Adipocyte (in vitro differentiated cells): ENCODE data around the gene RGS6.
A peak's percentile ranks its signal among the peaks of the same experiment; 100 is the strongest.

ENCODE experiments used
- DNase-seq: peaks from one replicate; pipeline ENCODE4 v3.0.0-alpha.2; 2015; ENCODE audit warnings: low read depth
- H3K27me3 ChIP-seq: replicated peaks from 2 replicates; pipeline ENCODE4 v1.7.0; 2013; ENCODE audit warnings: mild to moderate bottlenecking, low read length, moderate library complexity; ENCODE audit not compliant: control insufficient read depth, insufficient read depth
- H3K36me3 ChIP-seq: 2 replicates; pipeline ENCODE4 v1.7.0; 2013; ENCODE audit warnings: low read length, mild to moderate bottlenecking, moderate library complexity; ENCODE audit not compliant: control insufficient read depth, insufficient read depth, severe bottlenecking
- H3K4me1 ChIP-seq: 2 replicates; pipeline ENCODE4 v1.7.0; 2013; ENCODE audit warnings: mild to moderate bottlenecking, low read length, moderate library complexity; ENCODE audit not compliant: control insufficient read depth, insufficient read depth
- H3K4me3 ChIP-seq: 2 replicates; pipeline ENCODE4 v1.7.0; 2013; ENCODE audit warnings: mild to moderate bottlenecking, low read length, moderate library complexity
- H3K9ac ChIP-seq: 2 replicates; pipeline ENCODE4 v1.7.0; 2013; ENCODE audit warnings: mild to moderate bottlenecking, low read length, moderate library complexity
- H3K9me3 ChIP-seq: 2 replicates; pipeline ENCODE4 v1.7.0; 2013; ENCODE audit warnings: mild to moderate bottlenecking, low read length, moderate library complexity; ENCODE audit not compliant: control insufficient read depth

Gene RGS6

GRCh38 chr14:72485695-72486094 lies 553.5 kb downstream of the RGS6 start:
- no peak for DNase-seq
- H3K27me3 ChIP-seq = peaks cover 22% of the 10 kb centered on the region
- H3K9me3 ChIP-seq = peaks cover 23% of the 10 kb centered on the region
- H3K9ac ChIP-seq = no peak overlapping the region
- no peaks in the 10 kb centered on the region for H3K4me1 ChIP-seq
- H3K36me3 ChIP-seq = no peaks in the 10 kb centered on the region
- H3K4me3 ChIP-seq = no peak overlapping the region

GRCh38 chr14:72488514-72488913 lies 556.3 kb downstream of the RGS6 start:
- Histone ChIP-seq H3K27me3 (peaks cover 9% of the 10 kb centered on the region), H3K9ac (no peak overlapping the region), H3K4me3 (no peak overlapping the region), H3K9me3 (peaks cover 19% of the 10 kb centered on the region), H3K36me3 (no peaks in the 10 kb centered on the region), H3K4me1 (no peaks in the 10 kb centered on the region)
- no peak for DNase-seq

DNA sequence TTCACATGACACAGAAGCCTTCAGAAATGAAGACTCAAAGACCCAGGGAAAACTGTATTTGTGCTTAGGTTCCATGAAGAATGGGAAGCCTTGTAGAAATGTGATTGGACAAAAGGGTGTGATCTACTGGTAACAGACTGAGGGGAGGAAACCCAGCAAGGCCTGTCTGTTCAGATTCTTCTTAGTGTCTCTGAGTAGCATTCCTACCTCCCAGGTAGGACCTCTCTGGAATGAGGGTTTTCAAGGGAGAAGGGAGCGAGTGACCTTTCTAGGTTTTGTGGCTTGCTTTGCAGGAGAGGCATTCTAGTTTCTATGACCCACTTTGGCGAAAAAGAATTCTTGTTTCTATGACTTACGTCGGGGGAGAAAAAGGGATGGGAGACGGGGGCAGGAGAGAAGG lies 560.0 kb downstream of the RGS6 start:
- Histone ChIP-seq H3K9ac (no peak overlapping the region), H3K4me1 (no peaks in the 10 kb centered on the region), H3K36me3 (no peaks in the 10 kb centered on the region), H3K4me3 (no peak overlapping the region), H3K9me3 (peaks cover 32% of the 10 kb centered on the region), H3K27me3 (peaks cover 12% of the 10 kb centered on the region)
- no peak for DNase-seq

GRCh38 chr14:72495668-72496067 lies 563.4 kb downstream of the RGS6 start:
- H3K27me3 ChIP-seq = peaks cover 3% of the 10 kb centered on the region
- peak; percentile 55 for DNase-seq

DNA sequence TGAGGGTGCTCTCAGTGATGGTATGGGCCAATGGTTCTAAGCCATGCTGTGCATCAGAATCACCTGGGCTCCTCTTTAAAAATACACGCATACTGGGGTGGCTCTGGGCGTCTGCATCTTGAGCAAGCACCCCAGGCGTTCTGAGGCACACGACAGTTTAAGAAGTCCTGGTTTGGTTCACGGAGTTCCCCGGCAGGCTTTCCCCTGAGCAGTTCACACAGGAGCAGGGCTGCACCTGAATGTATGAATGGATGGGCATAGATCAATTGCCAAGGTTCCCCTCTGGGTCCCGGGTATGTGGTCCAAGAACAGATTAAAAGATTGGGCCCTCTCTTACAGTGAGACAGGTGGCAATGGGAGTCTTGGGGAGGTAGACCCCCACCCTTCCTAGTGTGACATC lies 566.4 kb downstream of the RGS6 start:
- H3K27me3 ChIP-seq = peaks cover 3% of the 10 kb centered on the region
- no peaks in the 10 kb centered on the region for H3K4me1 ChIP-seq
- peaks cover 12% of the 10 kb centered on the region for H3K9me3 ChIP-seq
- DNase-seq = no peak
- no peak overlapping the region for H3K4me3 ChIP-seq
- no peak overlapping the region for H3K9ac ChIP-seq
- no peaks in the 10 kb centered on the region for H3K36me3 ChIP-seq

More at GRCh38 chr14:72495668-72496067, 563.4 kb downstream of the RGS6 start:
- no peak overlapping the region for H3K4me3 ChIP-seq
- H3K9ac ChIP-seq = no peak overlapping the region
- no peaks in the 10 kb centered on the region for H3K36me3 ChIP-seq
- no peaks in the 10 kb centered on the region for H3K4me1 ChIP-seq
- peaks cover 16% of the 10 kb centered on the region for H3K9me3 ChIP-seq

DNA sequence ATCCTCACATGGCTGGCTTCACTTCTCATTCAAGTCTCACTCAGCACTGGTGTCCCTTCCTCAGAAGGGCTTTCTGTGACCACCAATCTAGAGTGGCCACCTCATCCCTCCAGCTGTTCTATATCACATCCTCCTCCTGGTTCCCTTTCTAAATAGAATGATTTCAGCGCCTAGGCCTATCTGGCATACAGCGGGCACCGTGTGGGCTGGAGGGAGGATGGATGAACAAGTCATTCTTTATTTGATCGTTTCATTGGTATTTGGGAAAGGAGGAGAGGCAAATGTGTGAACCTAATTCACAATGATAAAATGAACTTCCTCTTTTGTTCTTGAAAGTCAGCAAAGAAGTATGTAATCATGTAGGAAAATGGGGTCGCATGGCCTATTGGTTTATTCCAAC lies 567.5 kb downstream of the RGS6 start:
- DNase-seq = no peak
- no peaks in the 10 kb centered on the region for H3K4me1 ChIP-seq
- no peak overlapping the region for H3K9ac ChIP-seq
- H3K27me3 ChIP-seq = peaks cover 3% of the 10 kb centered on the region
- no peaks in the 10 kb centered on the region for H3K36me3 ChIP-seq
- H3K4me3 ChIP-seq = no peak overlapping the region
- H3K9me3 ChIP-seq = peaks cover 13% of the 10 kb centered on the region

GRCh38 chr14:72500234-72500838 lies 568.1 kb downstream of the RGS6 start:
- Histone ChIP-seq H3K9me3 (peaks cover 9% of the 10 kb centered on the region), H3K27me3 (peaks cover 3% of the 10 kb centered on the region), H3K9ac (no peak overlapping the region), H3K36me3 (no peaks in the 10 kb centered on the region), H3K4me3 (no peak overlapping the region), H3K4me1 (no peaks in the 10 kb centered on the region)
- no peak for DNase-seq

DNA sequence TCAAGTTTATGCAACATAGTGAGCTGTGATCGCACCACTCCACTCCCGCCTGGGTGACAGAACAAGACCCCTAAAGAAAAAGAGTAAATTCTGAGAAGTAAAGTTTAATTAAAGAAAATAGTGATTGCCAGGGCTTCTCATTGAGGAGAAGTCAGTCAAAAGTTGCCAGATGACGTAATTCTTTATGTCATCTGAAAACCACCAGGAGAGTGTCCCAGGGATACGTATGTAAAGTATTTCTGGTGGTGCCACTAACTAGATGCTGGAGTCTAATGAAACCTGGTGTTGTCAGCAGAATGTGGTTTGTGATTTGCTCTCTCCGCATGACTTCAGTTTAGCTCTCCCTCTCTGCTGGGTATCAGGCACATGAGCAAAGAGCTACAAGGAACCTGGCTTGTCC lies 569.2 kb downstream of the RGS6 start:
- no peaks in the 10 kb centered on the region for H3K36me3 ChIP-seq
- no peak overlapping the region for H3K9ac ChIP-seq
- H3K4me1 ChIP-seq = no peaks in the 10 kb centered on the region
- peaks cover 9% of the 10 kb centered on the region for H3K9me3 ChIP-seq
- H3K27me3 ChIP-seq = peaks cover 5% of the 10 kb centered on the region
- H3K4me3 ChIP-seq = no peak overlapping the region
- DNase-seq = no peak

- no peak overlapping the region for H3K4me3 ChIP-seq
- DNase-seq = no peak
- no peaks in the 10 kb centered on the region for H3K36me3 ChIP-seq
- no peak overlapping the region for H3K9ac ChIP-seq
- peaks cover 5% of the 10 kb centered on the region for H3K27me3 ChIP-seq
- H3K4me1 ChIP-seq = no peaks in the 10 kb centered on the region
- H3K9me3 ChIP-seq = peaks cover 9% of the 10 kb centered on the region
Measured at GRCh38 chr14:72503271-72503670, 571.0 kb downstream of the RGS6 start.

DNA sequence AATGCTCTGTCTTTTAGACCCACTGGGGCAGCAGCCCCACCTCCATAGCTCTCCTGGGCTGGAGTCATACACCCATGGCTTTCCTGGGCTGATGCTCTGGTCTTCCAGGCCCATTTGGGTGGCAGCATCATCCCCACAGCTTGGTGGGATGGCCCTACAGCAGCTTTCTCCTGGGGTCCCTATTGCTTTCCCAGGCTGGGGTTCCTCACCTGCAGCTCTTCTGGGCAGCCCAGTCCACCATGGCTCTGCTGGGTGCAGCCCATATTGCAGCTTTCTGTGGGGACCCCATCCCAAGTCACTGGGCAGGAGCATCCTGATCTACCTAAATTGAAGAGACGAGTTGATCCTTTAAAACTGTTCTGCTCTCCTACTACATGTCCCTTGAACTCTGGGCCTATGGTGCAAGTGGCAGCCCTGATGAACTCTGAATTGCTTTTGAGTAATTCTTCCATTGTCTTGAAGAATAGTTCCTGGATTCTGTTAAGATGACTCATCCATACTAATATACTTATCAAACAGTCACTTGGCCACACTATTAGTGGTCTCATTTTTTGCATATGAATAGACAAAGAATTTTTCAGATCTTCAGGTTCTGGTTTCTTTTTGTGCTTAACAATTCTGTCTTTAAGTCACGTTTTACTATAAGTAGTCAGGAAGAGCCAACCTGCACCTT lies 571.6 kb downstream of the RGS6 start:
- Histone ChIP-seq H3K4me3 (no peak overlapping the region), H3K4me1 (no peaks in the 10 kb centered on the region)
- DNase-seq = no peak

DNA sequence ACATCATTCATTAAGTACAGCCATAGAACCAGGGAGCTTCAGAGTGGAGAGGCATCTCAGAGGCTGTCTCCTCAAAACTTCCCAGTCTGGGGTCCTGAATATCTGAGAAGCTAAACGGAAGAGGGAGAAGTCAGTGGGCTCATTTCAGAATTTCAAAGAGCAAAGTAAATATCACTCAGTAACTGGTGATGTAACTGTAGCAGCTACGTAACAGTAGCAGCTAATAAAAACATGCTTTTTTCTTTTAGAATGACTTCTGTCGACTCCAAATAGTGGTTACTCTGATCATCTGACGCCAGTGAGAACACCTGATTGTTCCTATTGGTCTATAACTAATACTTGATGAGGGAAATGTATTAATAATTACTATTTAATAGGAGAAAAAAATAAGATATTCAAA lies 578.3 kb downstream of the RGS6 start:
- DNase-seq = no peak
- Histone ChIP-seq H3K9me3 (no peaks in the 10 kb centered on the region), H3K9ac (no peak overlapping the region), H3K27me3 (peaks cover 28% of the 10 kb centered on the region), H3K4me1 (peaks cover 6% of the 10 kb centered on the region), H3K4me3 (no peak overlapping the region), H3K36me3 (no peaks in the 10 kb centered on the region)

More for the DNA sequence above, 571.6 kb downstream of the RGS6 start:
- no peak overlapping the region for H3K9ac ChIP-seq
- peaks cover 5% of the 10 kb centered on the region for H3K27me3 ChIP-seq
- H3K36me3 ChIP-seq = no peaks in the 10 kb centered on the region
- peaks cover 9% of the 10 kb centered on the region for H3K9me3 ChIP-seq

DNA sequence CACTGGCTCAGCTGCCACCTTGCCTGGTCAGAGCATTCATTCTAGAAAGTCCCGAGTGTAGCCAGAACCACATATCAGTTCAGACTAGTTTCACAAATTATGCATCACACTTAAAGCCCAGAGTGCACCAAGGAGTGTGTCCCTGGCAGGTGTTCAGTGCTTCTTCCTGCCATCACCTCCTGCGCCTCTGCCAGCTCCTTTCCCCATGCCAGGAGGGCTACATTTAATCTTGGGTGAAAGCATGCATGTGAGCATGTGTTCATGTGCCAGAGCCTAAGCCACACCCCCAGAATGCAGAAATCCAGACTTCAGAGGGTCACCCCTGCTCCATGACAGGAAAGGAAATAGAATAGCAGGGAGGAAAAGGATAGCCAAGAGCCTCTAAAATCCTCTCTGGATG lies 580.1 kb downstream of the RGS6 start:
- no peaks in the 10 kb centered on the region for H3K9me3 ChIP-seq
- no peak overlapping the region for H3K9ac ChIP-seq
- DNase-seq = no peak
- H3K27me3 ChIP-seq = peaks cover 23% of the 10 kb centered on the region
- H3K4me3 ChIP-seq = no peak overlapping the region
- H3K4me1 ChIP-seq = peaks cover 10% of the 10 kb centered on the region
- no peaks in the 10 kb centered on the region for H3K36me3 ChIP-seq
